GM11168 (cell line): Measurements from ENCODE around the gene PHOSPHO1.

ENCODE experiments used
- in situ Hi-C: fragments of 300-500 bp; cut with MboI; formaldehyde crosslinking; loops from one replicate; pipeline ENCODE4 v1.12.0; 2022; ENCODE audit warnings: low sequenced_read_pairs; ENCODE audit not compliant: unreplicated experiment

PHOSPHO1 gene

GRCh38 chr17:49247944-49248343 lies 17.4 kb upstream of the PHOSPHO1 start:
- in situ Hi-C loops = no loop called here

GRCh38 chr17:49244839-49245238 lies 14.3 kb upstream of the PHOSPHO1 start:
- in situ Hi-C loops = no loop called here

- in situ Hi-C loops = no loop called here
These were observed 12.2 kb upstream of the PHOSPHO1 start for GRCh38 chr17:49242813-49243212.

- in situ Hi-C loops = no loop called here
These were observed 11.3 kb upstream of the PHOSPHO1 start for GRCh38 chr17:49241692-49242397.

- in situ Hi-C loops = no loop called here
These were observed 10.5 kb upstream of the PHOSPHO1 start for GRCh38 chr17:49241040-49241439.

GRCh38 chr17:49240619-49241018 lies 10.0 kb upstream of the PHOSPHO1 start:
- in situ Hi-C loops = no loop called here

- in situ Hi-C loops = no loop called here
These were observed 9.4 kb upstream of the PHOSPHO1 start for GRCh38 chr17:49239963-49240362.

GRCh38 chr17:49235896-49236295 lies 5.3 kb upstream of the PHOSPHO1 start:
- in situ Hi-C loops = no loop called here

GRCh38 chr17:49234509-49235080 lies 4.0 kb upstream of the PHOSPHO1 start:
- in situ Hi-C loops = no loop called here

GRCh38 chr17:49231563-49231894 lies 942 bp upstream of the PHOSPHO1 start:
- in situ Hi-C loops = no loop called here

GRCh38 chr17:49229805-49230600 lies 584 bp downstream of the PHOSPHO1 start:
- in situ Hi-C loops = loop anchor here (5.0 kb wide), 1 partner anchor 43 kb away; no protein-coding TSS in a partner anchor

- in situ Hi-C loops = loop anchor here (5.0 kb wide), 1 partner anchor 42 kb away; no protein-coding TSS in a partner anchor
These were observed 1.3 kb downstream of the PHOSPHO1 start for GRCh38 chr17:49229076-49229804.

GRCh38 chr17:49227436-49228261 lies 2.9 kb downstream of the PHOSPHO1 start:
- in situ Hi-C loops = loop anchor here (5.0 kb wide), 1 partner anchor 40 kb away; no protein-coding TSS in a partner anchor

- in situ Hi-C loops = loop anchor here (5.0 kb wide), 1 partner anchor 40 kb away; no protein-coding TSS in a partner anchor
These were observed 3.7 kb downstream of the PHOSPHO1 start for GRCh38 chr17:49226771-49227435.

- in situ Hi-C loops = loop anchor here (5.0 kb wide), 1 partner anchor 38 kb away; no protein-coding TSS in a partner anchor
These were observed 4.9 kb downstream of the PHOSPHO1 start for GRCh38 chr17:49225554-49226236.

- in situ Hi-C loops = loop anchor here (5.0 kb wide), 1 partner anchor 38 kb away; no protein-coding TSS in a partner anchor
These were observed 5.6 kb downstream of the PHOSPHO1 start for GRCh38 chr17:49224997-49225337.

GRCh38 chr17:49224198-49224996 lies 6.2 kb downstream of the PHOSPHO1 start:
- in situ Hi-C loops = no loop called here
